Activated T-cell treated with anti-CD3 and anti-CD28 coated beads for 1 hour (primary cell): ENCODE measurements around the gene SPTBN5.
"Not testable (repeated sequence)": the region's sequence is repeated elsewhere in the genome, so short reads cannot be mapped to it uniquely, and the experiment has no call there.

ENCODE experiments used
- DNase-seq: peaks from one replicate; pipeline ENCODE4 v3.0.0-alpha.2; 2020; ENCODE audit warnings: low read depth

Gene SPTBN5

GRCh38 chr15:41843571-41843970 lies 50.3 kb downstream of the SPTBN5 start:
- DNase-seq: no peak

DNA sequence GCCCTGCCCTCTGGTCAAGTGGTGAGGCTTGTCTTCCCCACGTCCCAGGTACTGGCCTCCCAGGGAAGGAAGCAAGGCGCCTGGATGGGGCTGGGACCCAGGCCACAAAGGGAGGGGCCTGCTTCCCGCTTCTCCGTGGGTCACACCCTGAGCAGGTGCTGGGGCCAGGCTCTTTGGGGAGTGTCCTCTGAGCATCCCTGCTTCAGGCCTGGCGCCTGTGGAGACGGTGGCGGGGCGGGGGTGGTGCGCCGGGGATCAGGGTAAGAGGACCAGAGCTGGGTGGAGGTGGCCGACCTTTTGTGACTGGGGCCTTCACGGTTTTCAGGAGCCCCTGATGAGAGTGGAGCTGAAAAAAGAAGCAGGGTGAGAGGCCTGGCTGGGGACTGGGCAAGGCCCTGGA lies 51.6 kb downstream of the SPTBN5 start:
- no peak for DNase-seq

DNA sequence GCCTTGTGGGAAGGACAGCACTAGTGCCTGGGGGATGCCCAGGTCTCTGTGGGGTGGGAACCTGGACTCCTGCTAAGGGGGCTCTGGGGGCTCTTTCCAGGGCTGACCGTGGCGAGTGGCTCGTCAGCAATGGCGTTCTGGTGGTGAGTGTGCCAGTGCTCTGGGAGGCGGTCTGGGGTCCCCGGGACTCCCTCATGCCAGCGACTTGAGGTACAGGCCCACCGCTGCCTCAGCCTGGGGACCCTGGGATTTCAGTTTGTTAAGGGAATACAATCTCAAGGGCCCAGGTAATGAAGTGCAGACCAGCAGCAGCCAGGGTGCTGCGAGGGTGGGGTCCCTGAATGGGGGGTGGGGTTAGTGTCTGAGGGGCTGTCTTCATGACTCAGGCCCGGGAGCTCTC lies 52.7 kb downstream of the SPTBN5 start:
- no peak for DNase-seq

DNA sequence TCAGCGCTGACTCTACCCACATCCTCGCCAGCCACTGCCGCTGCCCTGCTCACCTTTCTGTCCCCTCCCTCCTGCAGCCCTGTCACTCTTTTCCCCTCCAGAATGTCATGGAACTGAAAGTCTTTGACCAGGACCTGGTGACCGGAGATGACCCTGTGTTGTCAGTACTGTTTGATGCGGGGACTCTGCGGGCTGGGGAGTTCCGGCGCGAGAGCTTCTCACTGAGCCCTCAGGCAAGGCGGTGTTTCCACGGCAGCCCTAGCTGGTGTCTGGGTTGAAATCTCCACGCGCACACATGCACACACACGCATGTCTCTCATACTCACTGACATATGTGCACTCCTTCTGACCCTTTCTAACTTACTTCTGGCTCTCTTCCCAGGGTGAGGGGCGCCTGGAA lies 53.2 kb downstream of the SPTBN5 start:
- DNase-seq: no peak

DNA sequence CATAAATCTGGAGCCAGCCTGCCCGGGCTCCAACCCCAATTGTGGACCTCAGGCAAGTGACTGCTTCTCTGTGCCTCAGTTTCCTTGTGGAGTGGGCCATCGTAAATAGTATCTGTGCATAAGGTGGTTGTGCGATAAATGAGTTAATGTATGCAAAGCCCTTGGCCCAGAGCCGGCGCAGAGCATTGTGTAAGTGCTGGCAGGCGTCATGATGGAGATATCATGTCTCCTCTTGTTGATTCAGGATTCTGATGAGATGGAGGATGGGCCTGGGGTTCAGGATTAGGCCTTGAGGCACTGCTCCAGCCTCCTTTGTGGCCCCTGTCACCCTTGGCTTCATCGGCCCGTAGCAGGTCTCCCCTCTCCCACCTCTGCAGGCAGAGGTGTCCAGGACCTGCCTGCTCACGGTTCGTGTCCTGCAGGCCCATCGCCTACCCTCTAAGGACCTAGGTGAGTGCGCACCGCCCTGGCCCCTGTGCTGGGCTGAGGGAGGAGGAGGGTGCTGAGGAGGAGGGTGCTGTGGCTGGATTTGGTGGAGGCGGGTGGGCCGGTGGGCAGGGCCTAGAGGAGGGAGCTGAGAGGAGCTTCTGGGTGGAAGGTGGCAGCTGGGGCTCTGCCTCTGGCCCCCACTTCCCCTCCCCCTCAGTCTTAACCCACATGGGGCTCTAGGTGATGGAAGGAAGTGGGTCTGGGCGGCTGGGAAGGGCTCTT lies 53.9 kb downstream of the SPTBN5 start:
- no peak for DNase-seq

DNA sequence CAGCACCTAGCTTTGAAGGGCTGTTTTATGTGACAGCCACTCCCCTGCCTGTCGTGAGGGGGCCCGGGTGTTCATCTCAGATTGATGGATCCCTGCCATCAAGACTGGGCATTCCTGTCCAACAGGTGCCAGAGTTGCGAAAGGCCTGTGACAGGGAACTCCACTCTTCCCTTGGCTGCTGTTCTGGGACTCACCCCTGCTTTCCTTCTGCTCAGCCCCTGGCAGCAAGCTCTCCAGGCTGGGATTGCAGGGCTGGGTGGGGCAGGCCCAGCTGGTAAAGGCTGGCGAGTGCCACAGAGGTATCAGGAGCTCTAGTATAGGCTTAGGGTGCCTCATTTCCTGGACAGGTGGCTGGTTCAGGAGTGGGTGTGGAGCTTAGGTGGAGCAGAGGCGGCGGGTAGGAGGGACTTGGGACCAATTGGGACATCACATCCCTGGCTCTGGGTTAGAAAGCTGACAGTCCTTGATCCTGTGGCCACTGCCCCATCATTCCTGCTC lies 55.4 kb downstream of the SPTBN5 start, which contains the start of gene PLA2G4B:
Gene PLA2G4B (plus strand): TSS at position 448 of the 498 bp plus-strand sequence. CDS start 67 bp downstream, outside the sequence.
- no peak for DNase-seq

DNA sequence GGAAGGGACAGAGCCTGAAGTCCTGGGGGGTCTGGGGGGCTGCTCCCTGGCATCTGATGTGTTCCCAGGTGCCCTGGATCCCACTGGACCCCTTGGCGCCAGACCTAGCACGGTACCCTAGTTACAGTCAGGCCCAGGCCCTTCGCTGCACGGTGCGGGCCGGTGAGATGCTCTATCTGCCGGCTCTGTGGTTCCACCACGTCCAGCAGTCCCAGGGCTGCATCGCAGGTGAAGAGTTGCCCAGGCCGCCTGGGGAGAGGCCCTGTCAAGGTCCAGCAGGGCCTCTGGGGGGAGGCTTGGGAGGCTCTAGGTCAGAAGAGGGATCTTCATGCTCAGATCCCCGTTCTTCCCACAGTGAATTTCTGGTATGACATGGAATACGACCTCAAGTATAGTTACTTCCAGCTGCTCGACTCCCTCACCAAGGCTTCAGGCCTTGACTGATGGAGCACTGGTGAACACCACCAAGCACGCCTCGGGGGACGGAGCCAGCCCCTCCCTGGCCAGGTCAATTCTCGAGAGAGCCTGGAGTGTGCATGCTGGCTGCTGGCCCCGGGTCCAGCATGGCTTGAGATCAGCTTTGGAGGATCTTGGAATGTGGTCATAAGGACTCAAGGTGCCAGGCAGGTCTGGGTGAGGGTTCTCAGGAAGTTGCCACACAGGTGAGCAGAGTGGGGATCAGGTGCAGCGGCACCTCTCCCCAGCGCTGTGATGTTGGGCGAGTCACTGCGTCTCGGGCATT lies 57.0 kb downstream of the SPTBN5 start:
- no peak for DNase-seq

DNA sequence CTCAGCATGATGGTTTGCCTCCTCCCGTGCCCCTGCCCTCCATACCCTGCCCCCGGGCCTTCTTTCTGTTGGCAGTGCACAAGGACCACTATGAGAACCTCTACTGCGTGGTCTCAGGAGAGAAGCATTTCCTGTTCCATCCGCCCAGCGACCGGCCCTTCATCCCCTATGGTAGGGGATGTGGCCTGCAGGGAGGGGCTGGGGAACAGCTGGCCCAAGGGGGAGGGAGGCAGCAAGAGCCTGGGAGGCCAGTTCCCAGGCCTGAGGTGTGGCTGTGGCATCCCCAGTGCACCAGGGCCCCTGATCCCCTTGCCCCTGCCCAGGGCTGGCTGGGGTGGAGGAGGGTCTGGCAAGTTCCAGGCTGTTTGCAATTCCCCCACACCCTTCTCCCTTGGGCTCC lies 57.8 kb downstream of the SPTBN5 start:
- no peak for DNase-seq

DNA sequence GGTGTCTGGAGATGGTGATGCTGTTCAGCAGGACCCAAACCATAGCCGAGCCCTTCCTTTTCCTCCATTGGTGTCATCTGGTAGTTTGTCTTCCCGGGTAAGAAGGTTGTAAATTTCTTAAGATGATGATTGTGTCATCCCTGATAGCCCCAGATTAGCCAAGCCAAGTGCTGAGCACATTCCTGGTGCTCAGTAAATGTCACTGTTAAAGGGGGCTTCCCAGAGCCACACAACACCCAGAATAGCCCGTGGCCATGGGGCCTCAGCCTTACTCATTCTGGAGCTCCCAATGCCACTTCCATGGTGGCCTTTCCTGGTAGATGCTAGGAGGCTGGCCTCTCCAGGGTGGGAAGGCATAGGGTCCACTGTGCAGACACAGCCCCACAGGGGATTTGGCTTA lies 59.8 kb downstream of the SPTBN5 start:
- DNase-seq: no peak

- no peak for DNase-seq
These were observed 61.0 kb downstream of the SPTBN5 start for GRCh38 chr15:41832875-41833274.

DNA sequence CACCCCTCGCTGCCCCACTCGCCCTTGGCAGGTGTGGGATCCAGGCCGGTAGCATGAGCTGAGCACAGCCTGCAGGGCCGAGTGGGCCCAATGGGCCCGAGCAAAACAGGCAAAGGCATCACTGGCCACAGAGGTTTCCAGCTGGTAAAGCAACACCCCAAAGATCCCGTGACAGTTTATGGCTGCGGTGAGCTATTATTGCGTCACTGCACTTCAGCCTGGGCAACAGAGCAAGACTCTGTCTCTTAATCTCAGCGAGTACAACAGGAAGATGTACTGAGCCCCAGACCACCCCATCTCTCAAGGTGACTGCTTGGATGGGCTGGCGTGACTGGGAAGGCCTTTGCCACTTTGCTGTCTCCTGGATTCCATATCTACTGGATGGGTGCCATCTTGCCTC lies 61.6 kb downstream of the SPTBN5 start:
- DNase-seq: no peak

DNA sequence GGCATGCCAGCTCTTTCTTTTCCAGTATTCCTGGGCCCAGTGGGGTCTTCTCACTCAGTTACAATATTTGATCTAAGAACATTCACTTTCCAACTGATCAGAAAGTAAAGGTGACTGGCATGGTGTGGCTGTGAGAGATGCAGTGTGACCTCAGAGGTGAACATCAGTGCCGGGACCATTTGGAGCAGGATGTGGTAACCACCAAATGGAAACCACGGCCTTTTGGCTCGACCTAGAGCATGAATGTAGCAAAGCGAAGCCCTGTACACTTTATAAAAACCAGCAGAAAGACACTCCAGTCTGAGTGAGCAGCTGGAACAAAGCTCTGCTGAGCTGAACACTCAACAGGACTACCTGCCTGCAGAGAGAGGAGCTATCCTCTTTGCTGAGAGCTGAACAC lies 62.6 kb downstream of the SPTBN5 start:
- not testable (repeated sequence) for DNase-seq

GRCh38 chr15:41829959-41830646 lies 63.8 kb downstream of the SPTBN5 start:
- DNase-seq: no peak

DNA sequence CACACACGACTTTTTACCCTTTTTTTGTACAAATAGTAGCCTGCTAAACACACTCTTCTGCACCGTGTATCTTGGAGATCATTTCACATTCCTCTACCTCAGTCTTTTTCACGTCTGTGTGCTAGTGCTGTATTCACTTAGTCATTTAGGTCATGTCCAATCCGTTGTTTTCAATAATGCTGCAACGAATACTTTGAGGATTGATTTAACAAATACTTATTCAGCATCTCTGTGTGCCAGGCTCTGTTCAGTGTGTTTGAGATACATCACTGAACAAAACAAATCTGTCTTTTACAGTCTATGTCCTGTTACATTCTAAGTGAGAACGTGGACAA lies 65.1 kb downstream of the SPTBN5 start:
- no peak for DNase-seq

DNA sequence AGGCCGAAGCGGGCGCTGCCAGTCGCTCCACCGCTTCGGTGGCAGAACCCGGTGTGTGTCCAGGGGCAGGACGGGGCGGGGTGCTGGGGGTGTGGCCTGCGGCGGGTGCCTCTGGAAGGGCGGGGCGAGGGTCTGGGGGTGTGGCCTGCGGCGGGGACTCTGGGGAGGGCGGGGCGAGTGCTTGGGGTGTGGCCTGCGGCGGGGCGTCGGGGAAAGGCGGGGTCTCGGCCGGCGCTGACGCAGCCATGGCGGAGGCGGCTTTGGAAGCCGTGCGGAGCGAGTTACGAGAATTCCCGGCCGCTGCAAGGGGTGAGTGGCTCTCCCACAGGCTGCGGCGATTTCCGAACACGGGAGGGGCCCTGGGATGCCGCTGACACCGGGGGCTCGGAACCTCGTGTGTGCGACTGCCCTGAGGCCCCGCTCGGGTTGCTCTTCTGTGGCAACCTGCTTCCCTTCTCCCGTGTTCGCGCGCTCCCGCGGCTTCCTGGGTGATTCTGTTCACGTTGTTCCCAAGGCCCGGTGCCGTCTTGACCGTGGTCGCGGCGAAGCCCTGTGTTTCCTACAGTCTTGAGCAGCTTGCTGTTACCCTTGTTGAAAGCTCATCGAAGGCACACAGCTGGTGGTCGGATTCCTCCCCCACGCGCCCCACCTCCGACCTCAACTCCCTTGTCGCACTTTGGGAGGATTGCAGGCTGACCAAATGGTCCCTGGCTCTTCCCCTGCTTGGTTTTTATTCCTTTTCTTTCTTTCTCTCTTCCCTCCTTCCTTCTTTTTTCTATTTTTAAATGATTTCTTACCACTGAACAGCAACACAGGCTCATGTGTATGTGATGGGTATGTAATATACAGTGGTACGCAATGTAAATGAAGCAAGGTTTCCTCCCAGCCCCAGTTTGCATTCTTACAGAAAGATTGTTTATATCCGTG lies 65.7 kb downstream of the SPTBN5 start, which contains the start of gene JMJD7:
Gene JMJD7 (plus strand): TSS at position 213 of the 927 bp plus-strand sequence. CDS start 33 bp downstream, at position 246.
- peak; percentile 98 for DNase-seq

DNA sequence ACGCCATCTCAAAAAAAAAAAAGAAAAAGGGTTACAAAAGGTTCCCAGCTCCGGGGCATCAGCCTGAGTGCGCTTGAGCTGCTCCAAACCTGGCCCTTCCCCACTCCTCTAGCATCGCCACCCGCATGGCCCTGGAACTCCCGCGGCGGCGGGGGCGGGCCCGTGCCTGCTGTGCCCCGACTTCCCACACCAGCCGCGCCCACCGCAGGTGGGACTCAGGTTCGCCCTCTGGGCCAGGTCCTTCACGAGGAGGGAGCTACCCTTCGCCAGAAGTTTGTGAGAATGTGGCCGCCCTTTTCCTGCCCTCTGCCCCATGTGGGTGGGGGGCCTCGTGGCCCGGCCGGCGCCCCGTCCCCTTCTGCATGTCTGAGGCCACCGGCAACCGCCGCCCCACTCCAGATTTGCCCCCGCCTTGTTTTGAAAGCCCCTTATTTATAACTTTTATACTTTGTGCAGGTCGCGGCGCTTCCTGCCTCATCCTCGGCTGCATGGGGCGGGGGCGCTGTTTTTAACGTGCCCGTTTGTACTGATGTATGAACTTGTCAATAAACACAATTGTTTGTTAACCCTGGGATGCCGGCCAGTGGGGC lies 66.5 kb downstream of the SPTBN5 start:
- no peak for DNase-seq

DNA sequence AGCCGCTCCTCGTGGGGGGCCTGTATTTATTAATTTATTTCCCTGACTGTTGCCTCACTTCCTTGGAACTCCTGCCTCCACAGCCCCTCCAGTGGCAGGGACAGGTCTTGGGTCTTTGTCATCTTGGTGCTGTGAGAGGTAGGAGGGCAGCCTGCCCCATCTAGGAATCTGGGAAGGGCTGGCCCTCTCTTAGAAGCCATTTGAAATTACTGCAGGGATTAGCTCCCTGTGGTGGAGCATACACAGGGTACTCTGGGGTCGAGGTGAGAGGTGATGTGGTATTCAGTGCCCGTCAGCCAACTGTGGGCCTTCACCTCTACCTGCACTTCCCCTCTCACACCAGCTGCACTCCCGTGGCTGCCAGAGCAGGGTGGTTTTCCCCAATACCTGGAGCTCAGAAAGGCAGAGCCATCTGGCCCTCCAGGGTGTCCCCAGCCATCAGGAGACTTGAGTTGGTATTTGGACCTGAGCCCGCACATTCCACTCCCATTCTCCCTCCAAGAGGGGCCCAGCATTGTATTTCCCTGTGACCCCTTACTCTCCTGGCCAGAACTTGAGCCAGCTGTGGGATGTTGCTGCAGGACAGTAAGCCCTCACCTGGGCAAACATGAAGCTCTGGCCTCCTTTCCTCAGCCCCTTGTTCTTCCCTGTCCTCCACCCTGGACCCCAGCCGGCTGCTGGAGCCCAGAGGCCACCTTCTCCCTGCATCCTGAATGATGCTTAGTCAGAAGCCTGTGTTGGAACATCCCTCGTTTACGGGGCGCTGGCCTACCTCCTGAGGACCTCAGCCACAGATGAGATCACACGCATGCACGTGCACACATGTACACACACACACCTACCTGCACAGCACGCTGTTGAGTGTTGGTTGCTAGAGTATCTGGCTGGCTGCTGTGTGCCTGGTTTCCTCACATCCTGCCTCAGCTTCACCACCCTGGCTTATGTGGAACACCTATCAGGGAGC lies 68.0 kb downstream of the SPTBN5 start:
- no peak for DNase-seq

- DNase-seq: no peak
These were observed 68.7 kb downstream of the SPTBN5 start for GRCh38 chr15:41825145-41825544.

GRCh38 chr15:41824062-41824745 lies 69.6 kb downstream of the SPTBN5 start:
- DNase-seq: no peak
